ENCODE measurements around the gene SIPA1.

Gene SIPA1, protein sequence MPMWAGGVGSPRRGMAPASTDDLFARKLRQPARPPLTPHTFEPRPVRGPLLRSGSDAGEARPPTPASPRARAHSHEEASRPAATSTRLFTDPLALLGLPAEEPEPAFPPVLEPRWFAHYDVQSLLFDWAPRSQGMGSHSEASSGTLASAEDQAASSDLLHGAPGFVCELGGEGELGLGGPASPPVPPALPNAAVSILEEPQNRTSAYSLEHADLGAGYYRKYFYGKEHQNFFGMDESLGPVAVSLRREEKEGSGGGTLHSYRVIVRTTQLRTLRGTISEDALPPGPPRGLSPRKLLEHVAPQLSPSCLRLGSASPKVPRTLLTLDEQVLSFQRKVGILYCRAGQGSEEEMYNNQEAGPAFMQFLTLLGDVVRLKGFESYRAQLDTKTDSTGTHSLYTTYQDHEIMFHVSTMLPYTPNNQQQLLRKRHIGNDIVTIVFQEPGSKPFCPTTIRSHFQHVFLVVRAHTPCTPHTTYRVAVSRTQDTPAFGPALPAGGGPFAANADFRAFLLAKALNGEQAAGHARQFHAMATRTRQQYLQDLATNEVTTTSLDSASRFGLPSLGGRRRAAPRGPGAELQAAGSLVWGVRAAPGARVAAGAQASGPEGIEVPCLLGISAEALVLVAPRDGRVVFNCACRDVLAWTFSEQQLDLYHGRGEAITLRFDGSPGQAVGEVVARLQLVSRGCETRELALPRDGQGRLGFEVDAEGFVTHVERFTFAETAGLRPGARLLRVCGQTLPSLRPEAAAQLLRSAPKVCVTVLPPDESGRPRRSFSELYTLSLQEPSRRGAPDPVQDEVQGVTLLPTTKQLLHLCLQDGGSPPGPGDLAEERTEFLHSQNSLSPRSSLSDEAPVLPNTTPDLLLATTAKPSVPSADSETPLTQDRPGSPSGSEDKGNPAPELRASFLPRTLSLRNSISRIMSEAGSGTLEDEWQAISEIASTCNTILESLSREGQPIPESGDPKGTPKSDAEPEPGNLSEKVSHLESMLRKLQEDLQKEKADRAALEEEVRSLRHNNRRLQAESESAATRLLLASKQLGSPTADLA

DNA sequence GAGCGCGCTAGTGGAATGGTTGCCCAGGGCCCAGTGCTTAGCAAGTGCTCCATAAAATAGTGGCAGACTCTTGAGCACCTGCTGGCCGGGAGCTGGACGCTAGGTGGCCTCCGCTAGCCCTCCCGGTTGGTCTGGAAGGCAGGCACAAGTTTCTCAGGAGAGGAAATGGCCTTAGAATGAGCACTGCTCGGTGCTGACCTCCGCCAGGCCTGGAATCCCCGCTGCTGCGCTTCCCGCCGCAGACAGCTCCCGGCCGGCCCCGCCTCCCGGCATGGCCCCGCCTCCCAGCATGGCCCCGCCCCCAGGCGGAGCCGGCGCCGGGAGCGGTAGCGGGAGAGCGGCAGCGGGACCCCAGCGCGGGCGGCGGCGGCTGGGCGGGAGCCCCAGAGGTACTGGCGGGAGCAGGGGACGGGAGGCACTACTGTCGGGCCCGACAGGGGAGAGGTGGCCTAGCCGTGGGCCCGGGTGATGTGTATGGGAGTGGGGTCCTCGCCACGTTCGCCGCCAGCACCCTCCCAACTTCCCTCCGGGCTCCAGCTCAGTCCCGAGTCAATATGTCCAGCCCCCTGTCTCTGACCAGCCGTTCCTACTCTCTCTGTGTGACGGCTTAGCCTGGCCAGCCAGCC, at the start of gene SIPA1:
Gene SIPA1 (plus strand): TSS at position 308 of the 626 bp plus-strand sequence. CDS start 2,821 bp downstream, outside the sequence.
- DNase-seq (ENCODE audit: low read depth): peak; percentile 56

DNA sequence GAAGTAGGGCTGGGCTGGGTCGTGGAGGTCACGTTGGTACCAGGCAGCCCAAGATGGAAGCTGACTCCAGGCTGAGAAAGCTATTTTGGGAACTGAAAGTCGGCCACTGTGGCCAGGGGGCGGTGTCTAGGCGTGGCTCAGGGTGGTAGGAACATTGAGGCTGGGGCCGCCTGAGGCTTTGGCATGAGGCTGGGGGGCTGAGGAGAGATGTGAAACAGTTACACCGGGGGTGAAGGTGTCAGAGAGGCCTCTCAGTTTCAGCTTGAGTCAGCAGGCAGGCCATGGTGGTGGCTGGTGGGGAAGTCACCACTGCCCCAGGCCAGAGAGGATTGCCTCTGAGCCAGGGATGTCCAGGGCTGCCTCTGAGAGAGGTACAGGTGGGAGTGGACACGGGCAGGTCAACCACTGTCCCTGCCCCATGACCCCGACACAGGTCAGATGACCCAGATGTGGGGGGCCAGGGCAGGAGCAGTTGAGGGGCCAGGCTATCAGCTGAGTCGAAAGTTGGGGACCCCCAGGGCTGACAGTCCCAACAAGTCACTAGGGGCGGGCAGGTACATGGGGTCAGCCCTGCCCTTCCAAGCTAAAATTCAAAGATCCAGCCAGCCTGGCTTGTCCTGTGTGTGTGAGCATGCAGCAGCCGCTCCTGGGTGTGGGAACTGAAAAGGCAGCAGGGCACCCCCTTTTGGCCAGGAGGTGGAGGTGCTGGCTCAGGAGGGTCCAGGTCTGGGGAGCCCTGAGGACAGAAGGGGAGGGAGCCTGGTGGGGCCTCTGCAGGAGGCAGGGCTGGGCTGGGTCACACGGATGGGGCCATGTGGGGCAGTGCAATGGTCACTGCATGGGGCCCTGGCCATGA, 49.5 kb upstream of the SIPA1 start:
- DNase-seq (ENCODE audit: low read depth): peak; percentile 54

DNA sequence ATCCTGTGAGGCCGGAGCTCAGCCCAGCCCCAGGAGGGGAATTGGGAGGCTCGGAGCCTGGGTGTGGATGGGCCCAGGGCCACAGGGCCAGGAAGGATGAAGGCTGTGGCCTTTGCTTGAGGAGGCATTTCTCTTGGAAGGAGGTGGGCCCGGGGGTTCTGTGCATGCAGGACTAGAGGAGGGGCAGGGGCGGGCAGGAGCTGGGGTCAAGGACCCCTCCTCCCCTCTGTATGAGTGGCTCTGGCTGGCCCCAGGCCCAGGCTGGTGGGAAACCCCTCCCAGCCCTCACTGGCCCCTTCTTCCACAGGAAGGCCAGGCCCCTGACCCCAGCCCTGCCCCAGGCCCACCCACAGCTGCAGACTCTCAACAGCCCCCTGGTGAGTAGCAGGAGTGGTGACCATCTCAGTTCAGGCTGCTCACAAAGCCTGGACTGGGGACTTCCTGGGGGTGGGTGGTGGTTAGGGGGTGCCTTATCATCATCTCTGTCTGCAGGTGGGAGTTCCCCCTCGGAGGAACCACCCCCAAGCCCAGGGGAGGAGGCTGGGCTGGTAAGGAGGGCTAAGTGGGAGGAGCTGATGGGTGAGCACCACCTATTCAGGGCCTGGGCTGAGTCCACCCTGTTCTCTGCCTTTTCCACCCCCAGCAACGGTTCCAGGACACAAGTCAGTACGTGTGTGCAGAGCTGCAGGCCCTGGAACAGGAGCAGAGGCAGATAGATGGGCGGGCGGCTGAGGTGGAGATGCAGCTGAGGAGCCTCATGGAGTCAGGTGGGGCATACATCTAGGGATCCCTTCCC, 48.3 kb upstream of the SIPA1 start:
- DNase-seq (ENCODE audit: low read depth): no peak

DNA sequence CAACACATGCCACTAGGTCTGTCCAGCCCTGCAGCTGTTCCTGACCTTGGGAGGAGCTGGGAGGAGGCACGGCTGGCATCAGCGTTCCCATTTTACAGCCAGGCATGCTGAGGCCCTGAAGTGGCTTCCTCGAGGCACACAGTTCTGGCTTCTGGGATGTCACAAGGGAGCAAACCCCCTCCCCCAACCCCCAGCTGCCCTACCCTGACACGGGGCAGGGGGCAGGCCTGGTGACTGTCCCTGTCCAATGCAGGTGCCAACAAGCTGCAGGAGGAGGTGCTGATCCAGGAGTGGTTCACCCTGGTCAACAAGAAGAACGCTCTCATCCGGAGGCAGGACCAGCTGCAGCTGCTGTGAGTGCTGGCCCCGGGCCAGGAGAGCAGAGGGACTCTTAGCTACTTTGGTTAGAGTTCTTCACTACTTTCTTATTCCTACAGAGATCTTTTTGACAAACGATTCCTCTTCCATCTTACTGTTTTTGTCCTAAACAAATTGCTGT, 47.6 kb upstream of the SIPA1 start:
- DNase-seq (ENCODE audit: low read depth): no peak

DNA sequence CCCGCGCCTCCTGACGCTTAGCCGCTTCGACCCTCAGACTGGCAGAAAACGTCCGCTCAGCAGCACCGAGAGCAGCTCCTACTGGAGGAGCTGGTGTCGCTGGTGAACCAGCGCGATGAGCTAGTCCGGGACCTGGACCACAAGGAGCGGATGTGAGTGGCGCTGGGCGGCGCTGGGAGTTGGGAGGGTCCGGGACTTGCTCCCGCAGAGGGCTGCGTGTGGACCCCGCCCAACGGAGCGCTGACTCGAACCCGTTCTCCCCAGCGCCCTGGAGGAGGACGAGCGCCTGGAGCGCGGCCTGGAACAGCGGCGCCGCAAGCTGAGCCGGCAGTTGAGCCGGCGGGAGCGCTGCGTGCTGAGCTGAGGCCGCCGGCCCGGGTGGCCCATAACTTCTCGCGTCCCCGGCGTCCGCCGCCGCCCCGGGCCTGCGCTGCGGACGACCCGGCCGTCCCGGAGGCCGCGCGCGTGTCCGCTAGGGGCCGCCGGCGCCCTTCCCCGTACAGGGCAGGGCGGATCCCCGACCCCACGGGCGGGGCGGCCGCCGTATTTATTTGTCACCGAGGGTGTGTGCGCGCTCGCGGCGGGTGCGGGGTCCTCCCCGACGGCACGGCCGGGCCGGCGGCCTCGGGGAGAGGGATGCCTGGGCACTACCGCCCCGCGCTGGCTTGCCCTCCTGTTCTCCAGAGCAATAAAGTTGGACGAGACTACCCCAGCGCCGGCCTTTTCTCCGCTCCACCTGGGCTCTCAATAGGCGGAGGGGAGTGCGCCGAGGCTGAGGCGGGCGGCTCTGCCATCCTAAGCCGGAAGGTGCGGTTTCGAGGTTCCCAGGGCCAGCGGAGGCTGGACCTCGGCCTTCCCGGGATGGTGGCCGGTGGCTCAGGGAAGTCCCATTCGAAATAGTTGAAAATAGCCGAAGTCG, 45.7 kb upstream of the SIPA1 start:
- DNase-seq (ENCODE audit: low read depth): no peak

GRCh38 chr11:65592858-65593517, 44.9 kb upstream of the SIPA1 start:
- DNase-seq (ENCODE audit: low read depth): no peak

DNA sequence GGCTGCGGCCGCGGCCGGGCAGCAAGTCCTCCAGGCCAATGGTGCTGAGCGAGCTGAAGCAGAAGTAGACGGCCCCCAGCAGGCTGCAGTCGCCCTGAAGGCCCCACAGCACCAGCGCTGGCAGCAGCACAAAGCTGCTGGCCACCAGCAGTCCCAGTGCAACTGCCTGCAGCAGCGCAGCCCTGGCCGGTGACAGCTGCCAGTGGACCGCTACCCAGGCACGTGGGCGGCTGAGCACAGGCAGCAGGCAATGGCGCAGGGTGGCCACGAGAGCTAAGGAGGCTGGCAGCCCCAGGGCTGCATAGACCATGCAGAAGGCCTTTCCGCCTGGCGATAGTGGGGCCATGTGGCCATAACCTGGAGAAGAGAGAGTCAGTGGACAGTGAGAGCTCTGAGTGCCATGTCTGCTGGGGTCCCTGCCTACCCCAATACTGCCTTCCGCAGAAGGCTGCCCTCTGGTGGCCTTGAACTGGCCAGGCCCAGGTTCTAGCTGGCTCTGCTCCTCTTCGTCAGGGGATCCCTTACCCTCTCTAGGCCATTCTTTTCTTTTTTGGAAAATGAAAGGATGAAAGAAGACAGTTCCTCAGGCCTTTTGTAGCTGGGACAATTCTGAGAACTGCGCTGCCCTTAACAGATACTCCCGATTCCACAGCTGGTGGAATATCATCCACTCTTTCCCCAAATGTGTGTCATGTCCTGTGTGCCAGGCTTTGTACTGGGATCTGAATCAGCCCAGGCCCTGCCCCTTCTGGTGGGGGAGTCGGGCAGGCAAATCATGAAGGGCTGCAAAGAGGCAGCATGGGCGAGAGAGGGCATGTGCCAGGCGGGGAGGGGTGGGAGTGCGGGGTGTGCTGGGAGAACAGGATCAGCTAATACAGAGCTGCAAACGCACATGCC, 44.1 kb upstream of the SIPA1 start:
- DNase-seq (ENCODE audit: low read depth): no peak

- DNase-seq (ENCODE audit: low read depth): no peak
Measured at GRCh38 chr11:65595131-65595530, 42.8 kb upstream of the SIPA1 start.

DNA sequence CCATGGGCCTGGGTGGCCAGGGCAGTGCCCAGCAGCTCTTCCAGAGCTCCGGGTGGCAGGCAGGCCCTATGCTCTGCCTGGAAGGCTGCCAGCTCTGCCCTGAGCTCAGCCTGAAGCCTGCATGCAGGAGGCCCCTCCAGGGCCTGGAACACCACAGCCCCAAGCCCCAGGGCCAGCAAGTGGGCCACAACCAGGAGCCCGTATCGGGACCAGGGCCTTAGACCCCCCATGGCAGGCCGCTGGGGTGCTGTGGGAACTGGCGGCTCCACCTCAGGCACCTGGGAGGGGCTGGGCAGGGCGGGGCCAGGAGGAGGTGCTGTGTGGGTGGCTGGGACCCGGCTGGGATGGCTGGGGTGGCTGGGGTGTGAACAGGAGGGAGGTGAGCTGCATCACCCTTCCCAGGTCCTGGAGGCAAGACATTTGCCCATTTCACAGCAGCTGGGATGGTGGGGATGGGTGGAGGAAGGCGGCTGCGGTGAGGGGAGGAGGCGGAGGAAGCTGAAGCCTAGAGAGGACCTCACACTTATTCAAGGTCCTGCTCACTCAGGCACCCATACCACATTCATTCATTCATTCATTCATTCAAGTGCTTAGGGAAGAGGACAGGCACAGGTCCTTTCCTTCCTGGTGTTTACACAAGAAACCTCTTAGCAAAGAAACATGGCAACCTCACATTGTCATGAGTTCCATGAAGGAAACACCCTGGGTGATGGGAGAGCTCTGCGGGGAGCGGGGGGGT, 42.2 kb upstream of the SIPA1 start, which contains the start of gene KCNK7:
Gene KCNK7 (minus strand): TSS at position 258 of the 739 bp plus-strand sequence. CDS start 28 bp downstream, at position 230.
- no peak for DNase-seq (ENCODE audit: low read depth)

- no peak for DNase-seq (ENCODE audit: low read depth)
Measured at GRCh38 chr11:65596520-65596919, 41.4 kb upstream of the SIPA1 start.

- no peak for DNase-seq (ENCODE audit: low read depth)
Measured at GRCh38 chr11:65598258-65598699, 39.6 kb upstream of the SIPA1 start.

DNA sequence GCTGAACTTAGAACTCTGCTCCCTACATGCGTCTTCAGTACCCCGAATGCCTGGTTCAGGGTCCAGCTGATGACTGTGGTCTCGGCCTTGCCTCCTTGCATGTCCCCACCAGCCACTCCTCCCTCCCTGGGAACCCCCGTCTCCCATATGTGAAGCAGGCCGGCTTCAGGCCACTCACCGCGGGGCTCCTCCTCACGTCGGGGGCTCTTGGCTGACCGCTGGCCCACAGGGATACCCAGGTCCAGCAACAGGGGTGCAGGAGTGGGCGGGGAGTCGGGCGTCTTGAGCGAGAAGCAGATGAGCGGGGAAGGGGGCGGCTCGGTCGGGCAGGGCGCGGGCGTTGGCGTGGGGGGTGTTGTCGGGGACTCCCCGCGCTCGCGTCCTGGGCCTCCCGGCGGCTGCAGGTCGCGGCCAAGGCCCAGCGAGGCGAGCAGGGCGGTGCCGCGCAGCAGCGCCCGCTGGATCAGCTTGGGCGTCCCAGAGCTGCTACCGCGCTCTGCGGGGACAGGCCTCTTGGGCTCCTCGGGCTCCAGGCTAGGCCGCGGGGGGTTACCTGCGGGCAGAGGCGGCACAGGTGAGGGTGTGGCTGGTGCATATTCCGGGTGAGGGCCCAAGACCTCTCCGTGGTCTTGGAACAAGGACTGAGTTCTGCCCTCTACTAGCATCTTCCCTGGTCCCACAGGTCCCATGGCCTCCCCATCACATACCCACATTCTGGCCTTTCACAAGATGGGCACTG, 38.5 kb upstream of the SIPA1 start:
- no peak for DNase-seq (ENCODE audit: low read depth)

DNA sequence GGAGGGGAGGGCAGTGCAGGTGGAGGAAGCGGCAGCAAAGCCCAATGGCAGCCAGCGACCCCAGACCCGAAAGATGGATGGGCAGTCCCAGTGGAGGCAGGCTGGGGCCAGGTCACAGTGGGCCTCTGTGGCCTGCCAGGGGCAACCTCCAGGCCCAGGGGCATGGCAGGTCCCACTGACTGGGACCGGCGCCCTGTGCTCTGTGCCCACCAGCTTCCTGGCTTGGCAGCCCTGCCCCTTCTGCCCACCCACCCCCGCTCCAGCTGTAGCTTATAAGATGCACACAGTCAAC, 38.0 kb upstream of the SIPA1 start:
- DNase-seq (ENCODE audit: low read depth): no peak

GRCh38 chr11:65604258-65604657, 33.6 kb upstream of the SIPA1 start:
- DNase-seq (ENCODE audit: low read depth): no peak

DNA sequence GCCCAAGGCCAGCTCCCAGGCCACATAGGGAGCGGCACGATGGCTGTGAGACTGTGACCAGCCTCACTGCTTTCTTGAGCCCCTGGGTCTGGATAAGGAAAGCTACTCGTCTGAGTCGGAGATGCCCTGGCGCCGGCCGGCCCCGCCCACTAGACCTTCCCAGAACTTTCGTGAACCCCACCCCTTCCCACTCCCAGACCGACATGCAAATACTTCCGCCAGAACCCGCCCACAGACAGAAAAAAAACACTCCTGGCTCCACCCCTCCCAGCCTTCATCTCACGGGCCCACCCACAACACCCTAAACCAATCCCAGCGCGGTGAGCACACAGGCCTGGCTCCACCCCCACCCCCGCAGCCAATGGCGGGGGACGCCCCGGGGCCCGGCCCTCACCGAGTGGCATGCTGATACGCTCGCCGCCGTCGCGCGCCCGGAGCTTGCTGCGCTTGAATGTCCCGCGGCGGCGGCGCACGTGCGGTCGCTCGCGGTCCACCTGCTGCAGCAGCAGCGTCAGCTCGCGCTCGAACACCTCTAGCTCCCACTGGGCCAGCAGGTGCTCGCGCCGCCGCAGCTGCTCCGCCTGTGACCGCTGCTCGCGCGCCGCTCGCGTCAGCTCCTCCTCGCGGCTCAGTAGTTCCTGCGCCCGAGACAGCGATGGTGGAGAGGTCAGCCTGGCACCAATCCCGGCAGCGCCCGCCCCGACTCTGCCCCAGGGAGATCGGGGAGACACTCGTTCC, 30.9 kb upstream of the SIPA1 start:
- no peak for DNase-seq (ENCODE audit: low read depth)

Measured in activated gamma-delta T cell treated with anti-CD3 and anti-CD28 coated beads, Interleukin-2, amount 50 U/mL, for 16 hours (primary cell).